Glutamatergic neuron (in vitro differentiated cells): ENCODE results near the gene NAV2. TPM values are rescaled to one million over a fixed set of nuclear protein-coding genes. Genes with fewer than 3 reads are reported as not detected.
"Not testable (repeated sequence)": the region's sequence is repeated elsewhere in the genome, so short reads cannot be mapped to it uniquely, and the experiment has no call there.

Source experiments
- DNase-seq: peaks from one replicate; pipeline ENCODE4 v3.0.0; 2022
- H3K27ac Mint-ChIP-seq: one replicate; pipeline ENCODE4 v1.8.0; 2020; ENCODE audit warnings: mild to moderate bottlenecking, mixed read lengths, inconsistent platforms; ENCODE audit not compliant: unreplicated experiment
- H3K27me3 Mint-ChIP-seq: one replicate; pipeline ENCODE4 v1.8.0; 2020; ENCODE audit warnings: mild to moderate bottlenecking, moderate library complexity, mixed read lengths, inconsistent platforms; ENCODE audit not compliant: unreplicated experiment
- H3K36me3 Mint-ChIP-seq: one replicate; pipeline ENCODE4 v1.8.0; 2020; ENCODE audit warnings: mild to moderate bottlenecking, mixed read lengths, inconsistent platforms; ENCODE audit not compliant: unreplicated experiment
- H3K4me1 Mint-ChIP-seq: one replicate; pipeline ENCODE4 v1.8.0; 2020; ENCODE audit warnings: mild to moderate bottlenecking, low read depth, mixed read lengths, inconsistent platforms; ENCODE audit not compliant: unreplicated experiment
- H3K4me3 Mint-ChIP-seq: one replicate; pipeline ENCODE4 v1.8.0; 2020; ENCODE audit warnings: mild to moderate bottlenecking, mixed read lengths, inconsistent platforms; ENCODE audit not compliant: unreplicated experiment
- H3K9me3 Mint-ChIP-seq: one replicate; pipeline ENCODE4 v1.8.0; 2020; ENCODE audit warnings: mild to moderate bottlenecking, moderate library complexity, mixed read lengths, inconsistent platforms; ENCODE audit not compliant: unreplicated experiment
- total RNA-seq: library from RNA; stranded (reverse); fragmentation: NEBNext Ultra II Directional; extraction: Animal tissue kit (Norgen Biotek cat#: 25700); gene quantifications from one replicate; pipeline ENCODE4 v1.2.1, GENCODE V29; 2021; ENCODE audit not compliant: unreplicated experiment
- TF ChIP-seq, protein P1 (sequence below): fragments of 200-600 bp; sonication (generic); IDR thresholded peaks from one replicate; pipeline ENCODE4 v1.5.0; 2021; ENCODE audit not compliant: partially characterized antibody, unreplicated experiment

NAV2 gene
- total RNA-seq, 1 donor from 2014 or later: 117 TPM

DNA sequence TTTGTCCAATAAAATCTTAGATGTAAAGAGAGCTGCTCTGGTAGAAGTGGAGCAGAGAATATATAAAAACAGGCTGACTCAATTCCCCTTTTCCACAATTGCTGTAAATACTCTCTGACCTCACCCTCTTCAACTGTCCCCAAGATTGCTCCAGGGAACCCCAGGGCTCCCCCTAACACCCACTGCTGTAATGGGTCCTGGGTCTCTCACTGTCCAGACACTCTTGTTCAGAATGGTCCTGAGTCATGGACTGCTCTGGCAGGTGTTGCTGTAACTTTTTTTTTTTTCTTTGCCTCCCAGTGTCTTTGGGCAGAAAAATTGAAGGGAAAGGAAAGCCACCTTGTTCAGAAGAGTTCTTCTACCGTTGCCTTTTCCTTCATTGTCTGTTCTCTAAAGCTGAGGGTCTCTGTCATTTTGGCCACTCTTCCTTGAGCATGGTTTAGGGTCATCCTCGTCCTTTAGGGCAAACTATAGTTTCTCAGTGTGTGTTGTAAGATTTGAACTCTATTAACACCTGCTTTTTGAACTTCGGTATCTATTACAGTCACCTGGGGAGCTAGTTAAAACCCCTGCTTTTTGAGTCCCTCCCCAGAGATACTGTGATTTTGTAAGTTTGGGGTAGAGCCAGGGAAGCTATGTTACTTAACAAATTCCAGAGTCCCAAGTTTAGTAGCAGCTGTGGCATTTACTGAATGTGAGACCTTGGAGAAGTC is 209.5 kb downstream of the NAV2 start:
- no peaks in the 10 kb centered on the region for H3K9me3 Mint-ChIP-seq
- H3K36me3 Mint-ChIP-seq: peaks cover 6% of the 10 kb centered on the region
- no peak overlapping the region for H3K27ac Mint-ChIP-seq
- no peaks in the 10 kb centered on the region for H3K4me1 Mint-ChIP-seq
- no peaks in the 10 kb centered on the region for H3K27me3 Mint-ChIP-seq
- DNase-seq: no peak
- TF ChIP-seq, protein P1, sequence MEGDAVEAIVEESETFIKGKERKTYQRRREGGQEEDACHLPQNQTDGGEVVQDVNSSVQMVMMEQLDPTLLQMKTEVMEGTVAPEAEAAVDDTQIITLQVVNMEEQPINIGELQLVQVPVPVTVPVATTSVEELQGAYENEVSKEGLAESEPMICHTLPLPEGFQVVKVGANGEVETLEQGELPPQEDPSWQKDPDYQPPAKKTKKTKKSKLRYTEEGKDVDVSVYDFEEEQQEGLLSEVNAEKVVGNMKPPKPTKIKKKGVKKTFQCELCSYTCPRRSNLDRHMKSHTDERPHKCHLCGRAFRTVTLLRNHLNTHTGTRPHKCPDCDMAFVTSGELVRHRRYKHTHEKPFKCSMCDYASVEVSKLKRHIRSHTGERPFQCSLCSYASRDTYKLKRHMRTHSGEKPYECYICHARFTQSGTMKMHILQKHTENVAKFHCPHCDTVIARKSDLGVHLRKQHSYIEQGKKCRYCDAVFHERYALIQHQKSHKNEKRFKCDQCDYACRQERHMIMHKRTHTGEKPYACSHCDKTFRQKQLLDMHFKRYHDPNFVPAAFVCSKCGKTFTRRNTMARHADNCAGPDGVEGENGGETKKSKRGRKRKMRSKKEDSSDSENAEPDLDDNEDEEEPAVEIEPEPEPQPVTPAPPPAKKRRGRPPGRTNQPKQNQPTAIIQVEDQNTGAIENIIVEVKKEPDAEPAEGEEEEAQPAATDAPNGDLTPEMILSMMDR: no peak
- no peak overlapping the region for H3K4me3 Mint-ChIP-seq

DNA sequence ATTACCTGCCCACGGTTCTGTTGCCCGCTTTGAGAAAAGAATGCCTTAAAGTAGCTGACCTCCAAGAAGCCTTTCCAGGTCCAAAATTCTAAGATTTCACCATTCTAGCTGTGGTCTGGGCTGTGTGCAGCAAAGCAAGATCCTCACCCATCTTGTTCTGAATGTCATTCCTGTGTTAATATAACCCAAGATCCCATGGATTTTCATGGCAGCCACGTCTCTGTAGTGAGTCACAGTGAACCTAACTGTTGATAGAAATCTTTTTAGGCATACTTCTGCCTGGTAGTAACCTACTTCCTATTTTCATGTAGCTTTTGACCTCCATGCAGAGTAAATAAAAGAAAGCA is 210.0 kb downstream of the NAV2 start:
- TF ChIP-seq, protein P1: no peak

DNA sequence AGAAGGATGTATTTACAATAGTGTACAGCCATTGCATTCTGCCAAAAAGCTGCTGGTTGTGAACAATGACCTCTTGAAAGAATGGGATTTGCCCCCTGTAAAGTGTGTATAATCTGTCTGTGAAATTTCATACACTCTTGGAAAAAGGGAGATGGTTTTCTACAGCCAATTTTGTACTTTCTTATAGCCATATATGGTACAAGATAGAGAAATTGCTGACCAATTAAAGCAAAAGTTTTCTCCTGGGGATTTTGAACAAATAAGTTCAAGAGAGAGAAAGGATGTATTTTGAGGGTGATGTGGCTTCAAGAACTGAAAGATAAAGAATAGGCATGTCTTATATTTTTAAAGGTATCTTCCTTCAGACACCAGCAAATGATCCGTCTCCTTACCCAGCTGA is 211.0 kb downstream of the NAV2 start:
- Mint-ChIP-seq H3K9me3 (no peaks in the 10 kb centered on the region), H3K36me3 (peaks cover 6% of the 10 kb centered on the region)
- TF ChIP-seq, protein P1: no peak

More for the DNA sequence above, 210.0 kb downstream of the NAV2 start:
- H3K27me3 Mint-ChIP-seq: no peaks in the 10 kb centered on the region
- H3K4me3 Mint-ChIP-seq: no peak overlapping the region
- no peaks in the 10 kb centered on the region for H3K9me3 Mint-ChIP-seq
- no peaks in the 10 kb centered on the region for H3K4me1 Mint-ChIP-seq
- no peak overlapping the region for H3K27ac Mint-ChIP-seq
- peaks cover 6% of the 10 kb centered on the region for H3K36me3 Mint-ChIP-seq
- no peak for DNase-seq

DNA sequence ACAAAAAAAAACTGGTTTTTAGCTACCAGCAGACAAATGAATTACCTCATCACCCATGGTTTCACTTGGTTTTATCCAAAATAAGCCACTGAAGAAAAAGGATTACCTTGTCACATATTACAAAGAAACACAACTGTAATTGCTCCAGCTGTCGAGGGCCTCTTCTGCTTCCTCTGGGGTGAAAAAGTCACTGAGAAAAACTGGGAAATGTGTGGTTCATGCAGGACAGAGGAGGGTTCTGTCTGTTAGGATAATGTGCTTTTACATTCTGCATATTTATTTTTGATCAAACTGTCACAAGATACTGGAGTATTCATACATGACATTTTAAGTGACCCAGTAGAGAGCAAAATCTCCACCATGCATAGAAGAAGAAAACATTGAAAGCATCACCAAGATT is 211.7 kb downstream of the NAV2 start:
- TF ChIP-seq, protein P1: no peak
- no peaks in the 10 kb centered on the region for H3K27me3 Mint-ChIP-seq
- H3K4me1 Mint-ChIP-seq: no peaks in the 10 kb centered on the region
- no peak for DNase-seq
- H3K9me3 Mint-ChIP-seq: no peaks in the 10 kb centered on the region
- no peak overlapping the region for H3K27ac Mint-ChIP-seq
- H3K36me3 Mint-ChIP-seq: peaks cover 4% of the 10 kb centered on the region
- no peak overlapping the region for H3K4me3 Mint-ChIP-seq

More for the DNA sequence above, 211.0 kb downstream of the NAV2 start:
- H3K27ac Mint-ChIP-seq: no peak overlapping the region
- DNase-seq: no peak
- no peaks in the 10 kb centered on the region for H3K27me3 Mint-ChIP-seq
- H3K4me1 Mint-ChIP-seq: no peaks in the 10 kb centered on the region
- H3K4me3 Mint-ChIP-seq: no peak overlapping the region

DNA sequence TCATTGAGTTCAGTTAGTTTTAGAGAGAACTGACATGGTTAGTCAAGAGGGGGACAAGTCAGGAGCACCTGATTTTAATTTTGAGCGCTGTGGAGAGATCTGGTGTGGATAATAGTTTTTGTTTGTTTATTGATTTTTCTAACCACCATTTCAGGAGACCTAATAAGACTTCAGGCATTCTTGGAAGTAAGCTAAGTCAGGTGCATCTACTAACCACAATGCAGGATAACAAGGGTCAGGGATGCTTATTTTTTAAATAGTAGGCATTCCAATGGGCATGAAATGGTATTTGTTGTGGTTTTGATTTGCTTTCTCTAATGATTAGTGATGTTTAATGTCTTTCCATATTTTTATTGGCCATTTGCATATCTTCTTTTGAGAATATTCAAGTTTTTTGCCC is 212.1 kb downstream of the NAV2 start:
- no peaks in the 10 kb centered on the region for H3K36me3 Mint-ChIP-seq
- H3K9me3 Mint-ChIP-seq: no peaks in the 10 kb centered on the region
- H3K27me3 Mint-ChIP-seq: no peaks in the 10 kb centered on the region
- H3K27ac Mint-ChIP-seq: no peak overlapping the region
- TF ChIP-seq, protein P1: no peak
- H3K4me3 Mint-ChIP-seq: no peak overlapping the region
- no peaks in the 10 kb centered on the region for H3K4me1 Mint-ChIP-seq
- no peak for DNase-seq

DNA sequence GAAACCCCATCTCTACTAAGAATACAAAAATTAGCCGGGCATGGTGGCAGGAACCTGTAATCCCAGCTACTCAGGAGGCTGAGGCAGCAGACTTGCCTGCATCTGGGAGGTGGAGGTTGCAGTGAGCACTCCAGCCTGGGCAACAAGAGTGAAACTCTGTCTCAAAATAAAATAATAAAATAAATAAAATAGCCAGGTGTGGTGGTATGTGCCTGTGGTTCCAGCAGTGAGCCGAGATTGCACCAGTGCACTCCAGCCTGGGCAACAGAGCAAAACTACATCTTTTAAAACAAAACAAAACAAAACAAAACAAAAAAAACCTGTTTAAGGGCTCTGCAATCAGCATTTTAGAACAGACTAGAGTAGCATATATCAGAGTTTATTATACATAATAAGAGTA is 214.8 kb downstream of the NAV2 start:
- H3K4me1 Mint-ChIP-seq, H3K4me3 Mint-ChIP-seq, DNase-seq, H3K27me3 Mint-ChIP-seq, H3K9me3 Mint-ChIP-seq, H3K27ac Mint-ChIP-seq, H3K36me3 Mint-ChIP-seq: not testable (repeated sequence)
